Measurements from ENCODE around the gene MARK4.

MARK4 gene

GRCh38 chr19:45314708-45315245 lies 63.7 kb downstream of the MARK4 start:
- Histone ChIP-seq H3K4me3 (no peak overlapping the region), H3K27ac (no peak overlapping the region), H3K9me3 (replicated peaks in 1 of 11) (no peaks in the 10 kb centered on the region), H3K27me3 (no peaks in the 10 kb centered on the region), H3K4me1 (peaks cover 4 to 26% (median 21%) of the 10 kb centered on the region in 10 experiments; a peak in 17 of 20 replicates), H4K20me1 (no peaks in the 10 kb centered on the region), H3K4me2 (peak overlapping the region in 8 of 11 experiments; percentile 12 to 62 (median 44); a peak in 13 of 22 replicates), H3K36me3 (no peaks in the 10 kb centered on the region), H3K9ac (no peak overlapping the region)
- TF ChIP-seq Cebpa-rat (IDR thresholded peaks at IDR 0.05) = no peak

DNA sequence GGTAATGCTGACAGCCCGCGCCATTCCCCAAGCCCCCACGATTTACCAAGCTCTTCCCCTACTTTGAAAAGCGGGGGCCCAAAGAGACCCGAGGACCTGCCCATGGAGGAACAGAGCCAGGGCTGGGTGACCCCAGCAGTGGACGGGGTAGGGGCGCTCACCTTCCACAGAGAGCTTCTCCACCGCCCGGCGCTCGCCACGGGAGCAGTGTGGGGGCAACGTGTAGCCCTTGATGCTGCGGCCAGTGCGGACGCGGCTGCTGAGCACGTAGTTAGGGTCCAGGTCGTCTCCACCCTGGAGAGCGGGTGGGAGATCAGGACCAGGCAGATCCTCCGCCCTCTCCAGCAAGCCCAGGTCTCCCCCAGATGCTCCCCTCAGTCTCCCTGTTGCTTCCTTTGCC lies 64.2 kb downstream of the MARK4 start:
- Histone ChIP-seq H3K9ac (no peak overlapping the region), H3K9me3 (replicated peaks in 1 of 11) (no peaks in the 10 kb centered on the region), H3K4me3 (no peak overlapping the region), H4K20me1 (no peaks in the 10 kb centered on the region), H3K27ac (no peak overlapping the region), H3K4me1 (peaks cover 4 to 26% (median 21%) of the 10 kb centered on the region in 10 experiments; a peak in 17 of 20 replicates), H3K36me3 (no peaks in the 10 kb centered on the region), H3K4me2 (peak overlapping the region in 3 of 11 experiments; percentile 43 to 48 (median 45); a peak in 1 of 22 replicates), H3K27me3 (no peaks in the 10 kb centered on the region)
- no peak for TF ChIP-seq Cebpa-rat (IDR thresholded peaks at IDR 0.05)

DNA sequence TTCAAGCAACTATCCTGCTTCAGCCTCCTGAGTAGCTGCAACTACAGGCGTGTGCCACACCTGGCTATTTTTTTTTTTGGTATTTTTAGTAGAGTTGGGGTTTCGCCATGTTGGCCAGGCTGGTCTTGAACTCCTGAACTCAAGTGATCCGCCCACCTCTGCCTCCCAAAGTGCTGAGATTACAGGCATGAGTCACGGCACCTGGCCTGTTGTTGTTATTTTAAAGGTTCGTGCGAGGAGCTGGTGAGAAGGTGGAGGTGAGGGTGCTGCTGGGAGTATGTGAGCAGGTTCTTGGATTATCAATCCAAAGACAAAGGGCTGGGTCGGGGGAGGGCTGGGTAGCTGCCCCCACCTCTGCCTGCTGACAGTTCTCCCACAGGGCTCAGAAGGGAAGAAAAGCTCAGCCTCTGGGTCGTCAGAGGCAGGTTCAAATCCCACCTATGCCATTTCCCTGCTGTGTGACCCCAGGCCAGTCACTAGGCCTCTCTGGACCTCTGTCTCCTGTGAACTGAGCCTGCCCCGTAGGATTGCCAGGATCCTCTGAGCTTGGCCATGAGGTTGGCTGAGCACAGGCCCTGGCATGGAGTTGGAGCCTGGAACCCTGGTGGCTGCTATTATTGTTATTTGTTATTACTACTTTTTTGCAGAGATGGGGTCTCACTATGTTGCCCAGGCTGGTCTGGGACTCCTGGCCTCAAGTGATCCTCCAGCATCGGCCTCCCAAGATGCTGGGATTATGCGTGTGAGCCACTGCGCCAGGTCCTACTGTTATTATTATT lies 70.1 kb downstream of the MARK4 start:
- H3K9ac ChIP-seq = no peak overlapping the region
- TF ChIP-seq Cebpa-rat (IDR thresholded peaks at IDR 0.05) = no peak
- no peaks in the 10 kb centered on the region for H3K36me3 ChIP-seq
- H3K4me3 ChIP-seq = no peak overlapping the region
- H4K20me1 ChIP-seq = peaks cover 0 to 6% (median 0%) of the 10 kb centered on the region in 11 experiments; a peak in 1 of 22 replicates
- no peak overlapping the region for H3K4me2 ChIP-seq
- no peaks in the 10 kb centered on the region for H3K9me3 ChIP-seq (replicated peaks in 1 of 11)
- H3K4me1 ChIP-seq = peaks cover 13 to 37% (median 32%) of the 10 kb centered on the region in 10 experiments; a peak in 19 of 20 replicates
- peaks cover 0 to 18% (median 0%) of the 10 kb centered on the region in 11 experiments; a peak in 4 of 22 replicates for H3K27me3 ChIP-seq
- H3K27ac ChIP-seq = no peak overlapping the region

DNA sequence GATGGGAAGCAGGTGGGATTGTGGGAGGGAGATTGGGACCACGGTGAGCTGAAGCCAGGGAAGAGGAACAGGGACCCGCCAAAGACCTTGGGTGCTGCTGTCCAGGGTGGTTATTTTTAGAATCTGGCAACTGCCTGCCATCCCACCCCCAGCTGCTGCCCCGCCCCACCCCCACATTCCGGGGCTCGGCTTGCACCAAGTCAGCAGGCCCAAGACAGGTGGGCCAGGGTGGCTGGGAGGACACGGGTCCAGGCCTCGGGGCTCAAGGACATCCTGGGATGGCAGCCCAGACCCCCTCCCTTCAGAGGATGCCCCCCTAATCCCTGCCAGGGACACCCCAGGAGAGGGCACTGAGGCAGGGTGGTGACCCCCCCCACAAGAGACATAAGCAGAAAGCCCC lies 70.8 kb downstream of the MARK4 start:
- no peaks in the 10 kb centered on the region for H3K36me3 ChIP-seq
- H3K4me3 ChIP-seq = no peak overlapping the region
- H3K9me3 ChIP-seq (replicated peaks in 1 of 11) = no peaks in the 10 kb centered on the region
- peak overlapping the region in 7 of 11 experiments; percentile 52 to 93 (median 81); a peak in 12 of 22 replicates for H3K4me2 ChIP-seq
- H3K9ac ChIP-seq = peak overlapping the region in 1 of 11 experiments; percentile 28; a peak in 2 of 22 replicates
- no peak for TF ChIP-seq Cebpa-rat (IDR thresholded peaks at IDR 0.05)
- peaks cover 0 to 6% (median 0%) of the 10 kb centered on the region in 11 experiments; a peak in 1 of 22 replicates for H4K20me1 ChIP-seq
- no peak overlapping the region for H3K27ac ChIP-seq
- peaks cover 13 to 44% (median 37%) of the 10 kb centered on the region in 10 experiments; a peak in 19 of 20 replicates for H3K4me1 ChIP-seq
- H3K27me3 ChIP-seq = peaks cover 0 to 18% (median 0%) of the 10 kb centered on the region in 11 experiments; a peak in 4 of 22 replicates

DNA sequence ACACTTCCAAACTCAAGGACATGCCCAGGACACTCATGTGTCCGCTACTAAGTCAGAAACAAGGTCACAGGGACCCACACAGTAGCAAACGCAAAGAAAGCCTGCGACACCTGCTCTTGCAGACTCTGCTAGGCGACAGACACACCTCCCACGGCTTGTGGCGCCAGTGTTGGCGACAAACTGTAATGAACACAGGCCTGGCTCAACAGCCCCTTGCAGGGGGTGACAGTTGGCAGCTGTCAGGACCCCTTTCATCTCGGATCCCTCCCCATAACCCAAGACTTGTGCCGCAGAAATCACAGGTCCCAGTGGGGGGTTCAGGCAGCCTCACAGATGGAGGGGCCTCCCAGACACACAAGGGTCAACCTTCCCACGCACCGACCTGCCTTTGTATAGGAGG lies 71.2 kb downstream of the MARK4 start:
- H3K27me3 ChIP-seq = peaks cover 0 to 18% (median 0%) of the 10 kb centered on the region in 11 experiments; a peak in 4 of 22 replicates
- H3K4me1 ChIP-seq = peaks cover 13 to 47% (median 38%) of the 10 kb centered on the region in 10 experiments; a peak in 19 of 20 replicates
- H4K20me1 ChIP-seq = peaks cover 0 to 6% (median 0%) of the 10 kb centered on the region in 11 experiments; a peak in 1 of 22 replicates
- no peaks in the 10 kb centered on the region for H3K9me3 ChIP-seq (replicated peaks in 1 of 11)
- peak overlapping the region in 2 of 11 experiments; percentile 10 to 28; a peak in 2 of 22 replicates for H3K9ac ChIP-seq
- no peaks in the 10 kb centered on the region for H3K36me3 ChIP-seq
- TF ChIP-seq Cebpa-rat (IDR thresholded peaks at IDR 0.05) = no peak
- no peak overlapping the region; a peak in 1 of 20 replicates for H3K4me3 ChIP-seq
- peak overlapping the region in 8 of 11 experiments; percentile 52 to 93 (median 82); a peak in 15 of 22 replicates for H3K4me2 ChIP-seq
- H3K27ac ChIP-seq = no peak overlapping the region

DNA sequence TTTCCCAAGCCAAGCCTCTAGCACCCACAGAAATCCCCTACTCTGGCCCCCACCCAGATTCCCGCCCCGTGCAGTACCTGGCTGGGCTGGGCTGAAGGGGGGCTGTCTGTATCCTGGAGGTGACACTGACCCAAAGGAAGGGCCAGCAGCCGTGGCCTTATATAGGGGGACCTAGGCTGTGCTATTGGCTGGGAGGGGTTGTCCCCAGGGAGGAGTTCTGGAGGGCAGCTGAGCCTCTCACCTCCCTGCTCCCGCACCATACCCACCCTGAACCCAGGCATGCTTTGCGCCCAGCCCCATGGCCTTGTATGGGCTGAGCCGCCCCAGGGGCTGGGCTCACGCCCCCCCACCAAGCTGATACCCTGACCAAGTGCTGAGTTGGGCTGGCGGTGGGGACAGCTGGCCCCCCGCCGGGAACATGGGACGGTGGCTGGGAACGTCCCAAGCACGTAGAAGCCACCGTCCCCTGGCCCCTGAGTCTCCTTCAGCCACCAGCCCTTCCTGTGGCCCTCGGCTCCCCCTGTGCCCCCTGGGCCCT lies 71.7 kb downstream of the MARK4 start, which contains the start of gene CKM:
Gene CKM (minus strand): TSS at position 132 of the 538 bp plus-strand sequence. CDS start 3,162 bp downstream, outside the sequence.
- Histone ChIP-seq H3K4me3 (peak within 1 kb of the TSS; percentile 6 to 59 (median 32); a peak in 10 of 20 replicates), H3K4me2 (peak within 1 kb of the TSS; percentile 52 to 95 (median 83)), H3K27me3 (peaks cover 0 to 18% (median 0%) of the 10 kb centered on the region in 11 experiments; a peak in 4 of 22 replicates), H3K9me3 (replicated peaks in 1 of 11) (no peaks in the 10 kb centered on the region), H3K9ac (peak within 1 kb of the TSS in 10 of 11 experiments; percentile 21 to 66 (median 54); a peak in 16 of 22 replicates), H4K20me1 (peaks cover 0 to 6% (median 0%) of the 10 kb centered on the region in 11 experiments; a peak in 1 of 22 replicates), H3K27ac (peak within 1 kb of the TSS in 1 of 11 experiments; percentile 34; a peak in 1 of 22 replicates), H3K36me3 (no peaks in the 10 kb centered on the region), H3K4me1 (peaks cover 13 to 47% (median 38%) of the 10 kb centered on the region in 10 experiments; a peak in 19 of 20 replicates)
- no peak for TF ChIP-seq Cebpa-rat (IDR thresholded peaks at IDR 0.05)

- Histone ChIP-seq H3K36me3 (no peaks in the 10 kb centered on the region), H3K9ac (peak overlapping the region in 10 of 11 experiments; percentile 21 to 66 (median 54); a peak in 15 of 22 replicates), H3K4me2 (peak overlapping the region; percentile 52 to 95 (median 83)), H3K27ac (peak overlapping the region in 1 of 11 experiments; percentile 34; a peak in 1 of 22 replicates), H3K27me3 (peaks cover 0 to 18% (median 0%) of the 10 kb centered on the region in 11 experiments; a peak in 4 of 22 replicates), H4K20me1 (peaks cover 0 to 6% (median 0%) of the 10 kb centered on the region in 11 experiments; a peak in 1 of 22 replicates), H3K4me3 (peak overlapping the region; percentile 6 to 59 (median 32); a peak in 10 of 20 replicates), H3K4me1 (peaks cover 13 to 47% (median 38%) of the 10 kb centered on the region in 10 experiments; a peak in 19 of 20 replicates), H3K9me3 (replicated peaks in 1 of 11) (no peaks in the 10 kb centered on the region)
- no peak for TF ChIP-seq Cebpa-rat (IDR thresholded peaks at IDR 0.05)
These were observed 72.6 kb downstream of the MARK4 start for GRCh38 chr19:45323671-45324081.

DNA sequence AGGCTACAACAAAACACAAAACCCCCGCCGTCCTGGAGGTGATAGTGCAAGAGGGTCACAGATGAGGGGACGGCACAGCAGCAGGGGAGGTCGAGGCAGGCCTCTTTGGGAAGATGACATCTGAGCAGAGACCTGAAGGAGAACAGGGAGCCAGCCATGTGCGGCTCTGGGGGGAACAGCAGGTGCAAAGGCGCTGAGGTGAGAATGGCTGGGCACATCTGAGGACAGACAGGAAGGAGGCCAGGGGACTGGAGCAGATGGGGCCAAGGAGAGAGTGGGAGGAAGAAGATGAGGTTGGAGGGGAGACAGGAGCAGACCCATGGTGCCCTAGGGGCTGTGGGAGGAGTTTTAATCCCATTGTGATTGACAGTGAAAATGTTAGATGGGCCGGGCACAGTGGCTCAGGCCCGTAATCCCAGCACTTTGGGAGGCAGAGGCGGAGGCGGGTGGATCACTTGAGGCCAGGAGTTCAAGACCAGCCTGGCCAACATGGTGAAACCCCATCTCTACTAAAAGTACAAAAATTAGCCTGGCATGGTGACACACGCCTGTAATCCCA lies 73.4 kb downstream of the MARK4 start:
- peaks cover 0 to 6% (median 0%) of the 10 kb centered on the region in 11 experiments; a peak in 1 of 22 replicates for H4K20me1 ChIP-seq
- H3K4me2 ChIP-seq = peak overlapping the region; percentile 52 to 95 (median 83)
- H3K9me3 ChIP-seq (replicated peaks in 1 of 11) = no peaks in the 10 kb centered on the region
- no peak for TF ChIP-seq Cebpa-rat (IDR thresholded peaks at IDR 0.05)
- peaks cover 13 to 47% (median 38%) of the 10 kb centered on the region in 10 experiments; a peak in 19 of 20 replicates for H3K4me1 ChIP-seq
- H3K4me3 ChIP-seq = no peak overlapping the region
- H3K9ac ChIP-seq = no peak overlapping the region
- peaks cover 0 to 18% (median 0%) of the 10 kb centered on the region in 11 experiments; a peak in 4 of 22 replicates for H3K27me3 ChIP-seq
- H3K36me3 ChIP-seq = no peaks in the 10 kb centered on the region
- no peak overlapping the region for H3K27ac ChIP-seq

Measured in BLaER1 treated with 17β-estradiol and CSF1 and Interleukin-3, amounts not matched to agents 10 nM and 100 nM (cell line).